ENCODE results near the gene SKP2. TPM values are rescaled to one million over a fixed set of nuclear protein-coding genes. Genes with fewer than 3 reads are reported as not detected.

SKP2 gene
- polyA plus RNA-seq, 2 of the 4 experiments (the other 2 are of a cell fraction), result 11.4 to 13.7 TPM

- Histone ChIP-seq H3K4me1 (peaks cover 9% of the 10 kb centered on the region; the same call in 2 of the 3 replicates), H3K4me3 (no peak overlapping the region), H3K9me3 (no peaks in the 10 kb centered on the region), H3K4me2 (no peak overlapping the region), H3K27ac (no peak overlapping the region)
- POLR2A ChIA-PET, result interaction anchor here (0.9 kb wide), 1 partner anchor 10 kb away, joined by 3 read pairs; no protein-coding TSS in a partner anchor
- CTCF ChIA-PET, result interaction anchor here (1.1 to 4.2 kb wide), 4 partner anchors 13 to 50 kb away, joined by 3 to 21 read pairs (median 4); partner anchors contain the start of gene NADK2
- 92% methylated on average over 7 of the region's 7 CpGs for WGBS (ENCODE audit: missing lambda C conversion rate)
- FAIRE-seq, result no peak
- ATAC-seq, result no peak
- DNase-seq (ENCODE audit: low read depth in 1 of 2, low spot score in 1 of 2), result no peak
- TF ChIP-seq PHF8 (IDR thresholded peaks at IDR 0.05; ENCODE audit: borderline replicate concordance, low read depth) (no peak), POLR2A (IDR thresholded peaks at IDR 0.05; ENCODE audit: low read length) (no peak), FOSB (CRISPR knock-in tag; IDR thresholded peaks at IDR 0.05) (no peak), SMC3 (IDR thresholded peaks at IDR 0.05) (no peak), NFE2L2 (conservative IDR thresholded peaks at IDR 0.05; ENCODE audit: low read length) (no peak), JUN (IDR thresholded peaks at IDR 0.05) (no peak), ESRRA (IDR thresholded peaks at IDR 0.05; ENCODE audit: borderline replicate concordance, low read length) (no peak), TFCP2L1 (CRISPR knock-in tag; IDR thresholded peaks at IDR 0.05) (no peak)
Observed at GRCh38 chr5:36228505-36228904, 76.6 kb downstream of the SKP2 start.

DNA sequence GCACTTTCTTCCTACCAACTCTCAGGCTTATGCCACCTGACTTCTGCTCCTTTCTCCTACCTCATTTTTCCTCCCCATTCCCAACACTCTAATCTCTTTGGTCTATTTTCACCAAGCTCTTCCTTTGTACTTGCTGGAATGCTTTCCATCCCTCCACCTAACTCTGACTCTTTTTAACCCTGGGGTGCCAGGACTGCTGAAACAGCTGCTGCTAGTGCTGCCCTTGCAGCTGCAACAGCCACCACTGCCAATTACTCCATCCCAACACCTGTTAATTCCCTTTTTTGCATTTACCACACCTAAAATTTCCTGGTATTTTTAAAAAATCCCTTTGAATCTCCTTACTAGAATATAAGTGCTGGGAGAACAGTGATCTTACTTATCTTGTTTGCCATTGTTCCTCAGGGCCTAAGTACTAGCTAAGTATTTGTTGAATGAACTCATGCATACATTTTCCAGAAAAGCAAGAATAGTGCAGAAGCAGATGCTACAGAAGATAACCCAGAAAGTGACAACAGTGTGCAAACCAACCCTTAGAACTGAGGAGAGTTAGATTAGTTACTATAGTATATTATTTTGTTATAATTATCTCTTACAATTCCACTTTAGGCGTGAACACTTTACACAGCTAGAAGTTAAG lies 78.4 kb downstream of the SKP2 start:
- POLR2A ChIA-PET, result no interaction called here
- WGBS (ENCODE audit: missing lambda C conversion rate), result 98% methylated on average over 1 of the region's 1 CpG
- TF ChIP-seq POLR2AphosphoS2 (conservative IDR thresholded peaks at IDR 0.05; ENCODE audit: low read length) (no peak), ZSCAN20 (CRISPR knock-in tag; IDR thresholded peaks at IDR 0.05) (no peak), NPAS2 (CRISPR knock-in tag; IDR thresholded peaks at IDR 0.05; ENCODE audit: borderline replicate concordance) (no peak), HDAC2 (IDR thresholded peaks at IDR 0.05) (no peak), RARB (CRISPR knock-in tag; IDR thresholded peaks at IDR 0.05) (no peak), TP53 (CRISPR knock-in tag; IDR thresholded peaks at IDR 0.05) (no peak), HOXB13 (CRISPR knock-in tag; IDR thresholded peaks at IDR 0.05; ENCODE audit: low read depth) (no peak), ESRRA (IDR thresholded peaks at IDR 0.05; ENCODE audit: borderline replicate concordance, low read length) (no peak), RAD21 (conservative IDR thresholded peaks at IDR 0.05 in 1 of 2, IDR thresholded peaks at IDR 0.05 in 1 of 2) (no peak), NFE2L2 (conservative IDR thresholded peaks at IDR 0.05; ENCODE audit: low read length) (no peak), FOSL2 (IDR thresholded peaks at IDR 0.05) (no peak), FOSL2 (CRISPR knock-in tag; IDR thresholded peaks at IDR 0.05) (no peak), SMC3 (IDR thresholded peaks at IDR 0.05) (no peak), MAZ (IDR thresholded peaks at IDR 0.05; ENCODE audit: borderline replicate concordance, low read depth, low read length) (no peak)
- no peaks in the 10 kb centered on the region for H3K9me3 ChIP-seq
- DNase-seq (ENCODE audit: low read depth in 1 of 2, low spot score in 1 of 2) (no peak), FAIRE-seq (no peak), ATAC-seq (no peak)
- CTCF ChIA-PET, result interaction anchor here (4.2 kb wide), 1 partner anchor 11 kb away, joined by 21 read pairs; the partner anchor contains the start of gene NADK2
- H3K27ac ChIP-seq, result no peak overlapping the region
- no peak overlapping the region for H3K4me3 ChIP-seq
- H3K4me2 ChIP-seq, result no peak overlapping the region
- H3K4me1 ChIP-seq, result peaks cover 9% of the 10 kb centered on the region; the same call in 2 of the 3 replicates

GRCh38 chr5:36232533-36232932 lies 80.6 kb downstream of the SKP2 start:
- DNase-seq (ENCODE audit: low read depth in 1 of 2, low spot score in 1 of 2), result no peak
- ATAC-seq, result no peak
- ChIA-PET POLR2A (no interaction called here), CTCF (interaction anchor here (4.2 kb wide), 1 partner anchor 9 kb away, joined by 21 read pairs; the partner anchor contains the start of gene NADK2)
- WGBS (ENCODE audit: missing lambda C conversion rate), result 84% methylated on average over 3 of the region's 3 CpGs
- Histone ChIP-seq H3K4me1 (peaks cover 9% of the 10 kb centered on the region; the same call in 2 of the 3 replicates), H3K9me3 (no peaks in the 10 kb centered on the region), H3K27ac (no peak overlapping the region), H3K4me2 (no peak overlapping the region), H3K4me3 (no peak overlapping the region)
- no peak for FAIRE-seq
- TF ChIP-seq HMGXB4 (CRISPR knock-in tag; IDR thresholded peaks at IDR 0.05; ENCODE audit: borderline replicate concordance) (no peak), ZSCAN20 (CRISPR knock-in tag; IDR thresholded peaks at IDR 0.05) (no peak), RFX5 (IDR thresholded peaks at IDR 0.05) (no peak), CHD2 (IDR thresholded peaks at IDR 0.05; ENCODE audit: low read length, partially characterized antibody) (no peak), MAFK (IDR thresholded peaks at IDR 0.05; ENCODE audit: partially characterized antibody) (no peak), SREBF2 (IDR thresholded peaks at IDR 0.05) (no peak), KDM5A (IDR thresholded peaks at IDR 0.05) (no peak), FOSL2 (IDR thresholded peaks at IDR 0.05) (no peak), FOSL2 (CRISPR knock-in tag; IDR thresholded peaks at IDR 0.05) (no peak), EHF (CRISPR knock-in tag; IDR thresholded peaks at IDR 0.05) (no peak), NFE2L2 (conservative IDR thresholded peaks at IDR 0.05; ENCODE audit: low read length) (no peak), HOXA7 (CRISPR knock-in tag; IDR thresholded peaks at IDR 0.05) (no peak), RAD21 (conservative IDR thresholded peaks at IDR 0.05 in 1 of 2, IDR thresholded peaks at IDR 0.05 in 1 of 2) (no peak)
- TF ChIP-seq, protein P1, sequence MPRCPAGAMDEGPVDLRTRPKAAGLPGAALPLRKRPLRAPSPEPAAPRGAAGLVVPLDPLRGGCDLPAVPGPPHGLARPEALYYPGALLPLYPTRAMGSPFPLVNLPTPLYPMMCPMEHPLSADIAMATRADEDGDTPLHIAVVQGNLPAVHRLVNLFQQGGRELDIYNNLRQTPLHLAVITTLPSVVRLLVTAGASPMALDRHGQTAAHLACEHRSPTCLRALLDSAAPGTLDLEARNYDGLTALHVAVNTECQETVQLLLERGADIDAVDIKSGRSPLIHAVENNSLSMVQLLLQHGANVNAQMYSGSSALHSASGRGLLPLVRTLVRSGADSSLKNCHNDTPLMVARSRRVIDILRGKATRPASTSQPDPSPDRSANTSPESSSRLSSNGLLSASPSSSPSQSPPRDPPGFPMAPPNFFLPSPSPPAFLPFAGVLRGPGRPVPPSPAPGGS (IDR thresholded peaks at IDR 0.05), result no peak
- TF ChIP-seq, protein P2, sequence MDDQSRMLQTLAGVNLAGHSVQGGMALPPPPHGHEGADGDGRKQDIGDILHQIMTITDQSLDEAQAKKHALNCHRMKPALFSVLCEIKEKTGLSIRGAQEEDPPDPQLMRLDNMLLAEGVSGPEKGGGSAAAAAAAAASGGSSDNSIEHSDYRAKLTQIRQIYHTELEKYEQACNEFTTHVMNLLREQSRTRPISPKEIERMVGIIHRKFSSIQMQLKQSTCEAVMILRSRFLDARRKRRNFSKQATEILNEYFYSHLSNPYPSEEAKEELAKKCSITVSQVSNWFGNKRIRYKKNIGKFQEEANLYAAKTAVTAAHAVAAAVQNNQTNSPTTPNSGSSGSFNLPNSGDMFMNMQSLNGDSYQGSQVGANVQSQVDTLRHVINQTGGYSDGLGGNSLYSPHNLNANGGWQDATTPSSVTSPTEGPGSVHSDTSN (IDR thresholded peaks at IDR 0.05), result no peak

All from A549 (cell line).